WTC11 (cell line): Measurements from ENCODE around the gene CARD9. TPM values are rescaled to one million over a fixed set of nuclear protein-coding genes. Genes with fewer than 3 reads are reported as not detected.

Experiments
- ATAC-seq: fragments of 200-7000 bp; cut with Tn5 transposase; 2 replicates; pipeline ENCODE4 v1.10.0; 2021; ENCODE audit warnings: mild to moderate bottlenecking, moderate library complexity
- CTCF ChIA-PET: fragments of 300-600 bp; sonication (Branson Sonifier 250); formaldehyde crosslinking; loops from one replicate; lab custom pipeline; 2021; ENCODE audit warnings: antibody characterized with exemption; lab: Charles Lee
- POLR2A ChIA-PET: fragments of 350-600 bp; sonication (Branson Sonifier 250); formaldehyde crosslinking; loops from one replicate; lab custom pipeline; 2021; ENCODE audit warnings: antibody characterized with exemption; lab: Charles Lee
- DNase-seq: peaks from one replicate; pipeline ENCODE4 v3.0.0; 2021; ENCODE audit warnings: low spot score
- H3K27ac Mint-ChIP-seq: 2 replicates; pipeline ENCODE4 v1.8.0; 2021; ENCODE audit warnings: mixed read lengths
- H3K27me3 Mint-ChIP-seq: 2 replicates; pipeline ENCODE4 v1.8.0; 2021; ENCODE audit warnings: low read depth, mild to moderate bottlenecking, moderate library complexity, mixed read lengths
- H3K36me3 Mint-ChIP-seq: 2 replicates; pipeline ENCODE4 v1.8.0; 2021; ENCODE audit warnings: mixed read lengths
- H3K4me1 Mint-ChIP-seq: 2 replicates; pipeline ENCODE4 v1.8.0; 2022; ENCODE audit warnings: mixed read lengths
- H3K4me3 Mint-ChIP-seq: 2 replicates; pipeline ENCODE4 v1.8.0; 2021; ENCODE audit warnings: mild to moderate bottlenecking, moderate library complexity, mixed read lengths
- H3K9me3 Mint-ChIP-seq: 2 replicates; pipeline ENCODE4 v1.8.0; 2021; ENCODE audit warnings: mixed read lengths
- AFF4 ChIP-seq: sonication (generic); formaldehyde crosslinking; IDR thresholded peaks from 2 replicates; pipeline ENCODE4 v1.8.1; 2023; ENCODE audit warnings: mild to moderate bottlenecking, missing genetic modification reagents, borderline replicate concordance
- ATF1 ChIP-seq: sonication (generic); formaldehyde crosslinking; IDR thresholded peaks from 2 replicates; pipeline ENCODE4 v1.8.1; 2023; ENCODE audit warnings: mild to moderate bottlenecking, moderate library complexity, missing genetic modification reagents
- CBFB ChIP-seq: sonication (generic); formaldehyde crosslinking; IDR thresholded peaks from 2 replicates; pipeline ENCODE4 v1.8.1; 2022; ENCODE audit warnings: mild to moderate bottlenecking, low read depth, missing genetic modification reagents
- FOXP4 ChIP-seq: sonication (generic); formaldehyde crosslinking; IDR thresholded peaks from 2 replicates; pipeline ENCODE4 v1.8.0; 2022; ENCODE audit warnings: mild to moderate bottlenecking, missing genetic modification reagents
- KAT7 ChIP-seq: sonication (generic); formaldehyde crosslinking; IDR thresholded peaks from 2 replicates; pipeline ENCODE4 v1.8.1; 2023; ENCODE audit warnings: missing genetic modification reagents, mild to moderate bottlenecking, borderline replicate concordance
- MAX ChIP-seq: sonication (generic); formaldehyde crosslinking; IDR thresholded peaks from 2 replicates; pipeline ENCODE4 v1.8.0; 2022; ENCODE audit warnings: mild to moderate bottlenecking, missing genetic modification reagents
- MYBL2 ChIP-seq: sonication (generic); formaldehyde crosslinking; IDR thresholded peaks from 2 replicates; pipeline ENCODE4 v1.8.1; 2023; ENCODE audit warnings: mild to moderate bottlenecking, moderate library complexity, missing genetic modification reagents
- OVOL2 ChIP-seq: fragments of 250-450 bp; sonication (Bioruptor Pico); IDR thresholded peaks from 2 replicates; pipeline ENCODE4 v1.9.0; 2021; ENCODE audit warnings: mild to moderate bottlenecking, borderline replicate concordance
- RELA ChIP-seq: sonication (generic); formaldehyde crosslinking; IDR thresholded peaks from 2 replicates; pipeline ENCODE4 v1.8.1; 2022; ENCODE audit warnings: missing genetic modification reagents, mild to moderate bottlenecking, borderline replicate concordance
- SOX15 ChIP-seq: fragments of 250-450 bp; sonication (Bioruptor Pico); IDR thresholded peaks from 2 replicates; pipeline ENCODE4 v1.9.0; 2021; ENCODE audit warnings: mild to moderate bottlenecking
- TCF7 ChIP-seq: sonication (generic); formaldehyde crosslinking; IDR thresholded peaks from 2 replicates; pipeline ENCODE4 v1.8.0; 2022; ENCODE audit warnings: mild to moderate bottlenecking, low read depth, missing genetic modification reagents, moderate library complexity
- TEAD4 ChIP-seq: sonication (generic); formaldehyde crosslinking; IDR thresholded peaks from 2 replicates; pipeline ENCODE4 v1.8.0; 2022; ENCODE audit warnings: mild to moderate bottlenecking, missing genetic modification reagents
- ZBTB21 ChIP-seq: sonication (generic); formaldehyde crosslinking; IDR thresholded peaks from 2 replicates; pipeline ENCODE4 v1.8.1; 2023; ENCODE audit warnings: mild to moderate bottlenecking, missing genetic modification reagents, borderline replicate concordance
- ZNF317 ChIP-seq: sonication (generic); formaldehyde crosslinking; IDR thresholded peaks from 2 replicates; pipeline ENCODE4 v1.8.1; 2023; ENCODE audit warnings: low read depth, mild to moderate bottlenecking, moderate library complexity, missing genetic modification reagents, borderline replicate concordance
- total RNA-seq: library from RNA; stranded (reverse); gene quantifications from 3 replicates; pipeline ENCODE4 v1.2.3, GENCODE V29; 2021
- TF ChIP-seq, protein P1 (sequence below): fragments of 250-450 bp; sonication (Bioruptor Pico); IDR thresholded peaks from 2 replicates; pipeline ENCODE4 v1.9.0; 2021; ENCODE audit warnings: mild to moderate bottlenecking, borderline replicate concordance
- TF ChIP-seq, protein P2 (sequence below): fragments of 250-450 bp; sonication (Bioruptor Pico); IDR thresholded peaks from 2 replicates; pipeline ENCODE4 v1.9.0; 2021; ENCODE audit warnings: mild to moderate bottlenecking

CARD9 gene
- total RNA-seq, 1 experiment from 2014 or later = 0.96 TPM

DNA sequence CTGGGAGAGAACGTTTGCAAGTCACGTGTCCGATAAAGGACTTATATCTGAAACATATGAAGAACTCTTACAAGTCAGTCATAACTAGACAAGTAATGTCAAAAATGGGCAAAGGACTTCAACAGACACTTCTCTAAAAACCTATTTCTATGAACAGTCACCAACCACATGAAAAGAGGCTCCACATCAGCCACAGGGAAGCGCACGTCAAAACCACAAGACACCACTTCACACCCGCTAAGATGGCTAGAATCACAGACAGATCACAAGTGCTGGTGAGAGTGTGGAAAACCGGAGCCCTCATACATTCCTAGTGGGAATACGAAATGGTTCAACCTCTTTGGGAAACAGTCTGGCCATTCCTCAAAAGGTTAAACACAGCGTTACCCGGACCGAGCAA lies 11.5 kb upstream of the CARD9 start:
- Mint-ChIP-seq H3K27me3 (no peaks in the 10 kb centered on the region), H3K4me1 (no peaks in the 10 kb centered on the region), H3K9me3 (no peaks in the 10 kb centered on the region), H3K27ac (no peak overlapping the region), H3K36me3 (peaks cover 41% of the 10 kb centered on the region), H3K4me3 (no peak overlapping the region)
- DNase-seq = no peak
- CTCF ChIA-PET = interaction anchor here (0.6 kb wide), 1 partner anchor 14 kb away, joined by 3 read pairs; no protein-coding TSS in a partner anchor
- no peak for ATAC-seq
- POLR2A ChIA-PET = no interaction called here
- TF ChIP-seq TEAD4 (no peak), ZBTB21 (CRISPR knock-in tag) (no peak), OVOL2 (CRISPR knock-in tag) (no peak), CBFB (no peak), RELA (no peak), FOXP4 (CRISPR knock-in tag) (no peak), ATF1 (CRISPR knock-in tag) (no peak), SOX15 (no peak), TCF7 (no peak), ZNF317 (CRISPR knock-in tag) (no peak), AFF4 (no peak), MYBL2 (no peak), KAT7 (CRISPR knock-in tag) (no peak)
- TF ChIP-seq, protein P1, sequence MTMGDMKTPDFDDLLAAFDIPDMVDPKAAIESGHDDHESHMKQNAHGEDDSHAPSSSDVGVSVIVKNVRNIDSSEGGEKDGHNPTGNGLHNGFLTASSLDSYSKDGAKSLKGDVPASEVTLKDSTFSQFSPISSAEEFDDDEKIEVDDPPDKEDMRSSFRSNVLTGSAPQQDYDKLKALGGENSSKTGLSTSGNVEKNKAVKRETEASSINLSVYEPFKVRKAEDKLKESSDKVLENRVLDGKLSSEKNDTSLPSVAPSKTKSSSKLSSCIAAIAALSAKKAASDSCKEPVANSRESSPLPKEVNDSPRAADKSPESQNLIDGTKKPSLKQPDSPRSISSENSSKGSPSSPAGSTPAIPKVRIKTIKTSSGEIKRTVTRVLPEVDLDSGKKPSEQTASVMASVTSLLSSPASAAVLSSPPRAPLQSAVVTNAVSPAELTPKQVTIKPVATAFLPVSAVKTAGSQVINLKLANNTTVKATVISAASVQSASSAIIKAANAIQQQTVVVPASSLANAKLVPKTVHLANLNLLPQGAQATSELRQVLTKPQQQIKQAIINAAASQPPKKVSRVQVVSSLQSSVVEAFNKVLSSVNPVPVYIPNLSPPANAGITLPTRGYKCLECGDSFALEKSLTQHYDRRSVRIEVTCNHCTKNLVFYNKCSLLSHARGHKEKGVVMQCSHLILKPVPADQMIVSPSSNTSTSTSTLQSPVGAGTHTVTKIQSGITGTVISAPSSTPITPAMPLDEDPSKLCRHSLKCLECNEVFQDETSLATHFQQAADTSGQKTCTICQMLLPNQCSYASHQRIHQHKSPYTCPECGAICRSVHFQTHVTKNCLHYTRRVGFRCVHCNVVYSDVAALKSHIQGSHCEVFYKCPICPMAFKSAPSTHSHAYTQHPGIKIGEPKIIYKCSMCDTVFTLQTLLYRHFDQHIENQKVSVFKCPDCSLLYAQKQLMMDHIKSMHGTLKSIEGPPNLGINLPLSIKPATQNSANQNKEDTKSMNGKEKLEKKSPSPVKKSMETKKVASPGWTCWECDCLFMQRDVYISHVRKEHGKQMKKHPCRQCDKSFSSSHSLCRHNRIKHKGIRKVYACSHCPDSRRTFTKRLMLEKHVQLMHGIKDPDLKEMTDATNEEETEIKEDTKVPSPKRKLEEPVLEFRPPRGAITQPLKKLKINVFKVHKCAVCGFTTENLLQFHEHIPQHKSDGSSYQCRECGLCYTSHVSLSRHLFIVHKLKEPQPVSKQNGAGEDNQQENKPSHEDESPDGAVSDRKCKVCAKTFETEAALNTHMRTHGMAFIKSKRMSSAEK (CRISPR knock-in tag) = no peak
- TF ChIP-seq, protein P2, sequence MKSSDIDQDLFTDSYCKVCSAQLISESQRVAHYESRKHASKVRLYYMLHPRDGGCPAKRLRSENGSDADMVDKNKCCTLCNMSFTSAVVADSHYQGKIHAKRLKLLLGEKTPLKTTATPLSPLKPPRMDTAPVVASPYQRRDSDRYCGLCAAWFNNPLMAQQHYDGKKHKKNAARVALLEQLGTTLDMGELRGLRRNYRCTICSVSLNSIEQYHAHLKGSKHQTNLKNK = no peak

- ChIA-PET CTCF (no interaction called here), POLR2A (no interaction called here)
- DNase-seq (no peak), ATAC-seq (no peak)
- no peak overlapping the region for H3K4me3 Mint-ChIP-seq
- H3K9me3 Mint-ChIP-seq = no peaks in the 10 kb centered on the region
- H3K27ac Mint-ChIP-seq = no peak overlapping the region
- TF ChIP-seq MAX (CRISPR knock-in tag) = no peak
- H3K27me3 Mint-ChIP-seq = no peaks in the 10 kb centered on the region
- H3K36me3 Mint-ChIP-seq = peaks cover 35% of the 10 kb centered on the region
- H3K4me1 Mint-ChIP-seq = no peaks in the 10 kb centered on the region
These were observed 10.0 kb upstream of the CARD9 start for GRCh38 chr9:136383436-136383835.
